GM18951 (cell line): Measurements from ENCODE around the gene CCT4.
A peak's percentile ranks its signal among the peaks of the same experiment; 100 is the strongest.

Experiments used
- POLR2A ChIP-seq: IDR thresholded peaks from 4 replicates; pipeline ENCODE4 v1.6.1; 2011; ENCODE audit warnings: mild to moderate bottlenecking; ENCODE audit not compliant: insufficient read length, insufficient read depth; ENCODE audit errors: extremely low read depth
- in situ Hi-C: fragments of 300-500 bp; cut with MboI; formaldehyde crosslinking; loops from one replicate; pipeline ENCODE4 v1.12.0; 2022; ENCODE audit warnings: low sequenced_read_pairs, mixed read lengths, inconsistent platforms; ENCODE audit not compliant: unreplicated experiment

Gene CCT4, protein sequence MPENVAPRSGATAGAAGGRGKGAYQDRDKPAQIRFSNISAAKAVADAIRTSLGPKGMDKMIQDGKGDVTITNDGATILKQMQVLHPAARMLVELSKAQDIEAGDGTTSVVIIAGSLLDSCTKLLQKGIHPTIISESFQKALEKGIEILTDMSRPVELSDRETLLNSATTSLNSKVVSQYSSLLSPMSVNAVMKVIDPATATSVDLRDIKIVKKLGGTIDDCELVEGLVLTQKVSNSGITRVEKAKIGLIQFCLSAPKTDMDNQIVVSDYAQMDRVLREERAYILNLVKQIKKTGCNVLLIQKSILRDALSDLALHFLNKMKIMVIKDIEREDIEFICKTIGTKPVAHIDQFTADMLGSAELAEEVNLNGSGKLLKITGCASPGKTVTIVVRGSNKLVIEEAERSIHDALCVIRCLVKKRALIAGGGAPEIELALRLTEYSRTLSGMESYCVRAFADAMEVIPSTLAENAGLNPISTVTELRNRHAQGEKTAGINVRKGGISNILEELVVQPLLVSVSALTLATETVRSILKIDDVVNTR

GRCh38 chr2:61888267-61889055 is at the start of gene CCT4:
Gene CCT4, minus strand, starts transcription at chr2:61888656. Its CDS starts 149 bp downstream, at chr2:61888507.
- in situ Hi-C loops = no loop called here

GRCh38 chr2:61937886-61938285 is 49.4 kb upstream of the CCT4 start:
- in situ Hi-C loops = no loop called here
- TF ChIP-seq POLR2A = no peak

More at GRCh38 chr2:61888267-61889055, at the start of gene CCT4:
- TF ChIP-seq POLR2A = peak; percentile 92

GRCh38 chr2:61937098-61937497 is 48.6 kb upstream of the CCT4 start:
- in situ Hi-C loops = no loop called here

DNA sequence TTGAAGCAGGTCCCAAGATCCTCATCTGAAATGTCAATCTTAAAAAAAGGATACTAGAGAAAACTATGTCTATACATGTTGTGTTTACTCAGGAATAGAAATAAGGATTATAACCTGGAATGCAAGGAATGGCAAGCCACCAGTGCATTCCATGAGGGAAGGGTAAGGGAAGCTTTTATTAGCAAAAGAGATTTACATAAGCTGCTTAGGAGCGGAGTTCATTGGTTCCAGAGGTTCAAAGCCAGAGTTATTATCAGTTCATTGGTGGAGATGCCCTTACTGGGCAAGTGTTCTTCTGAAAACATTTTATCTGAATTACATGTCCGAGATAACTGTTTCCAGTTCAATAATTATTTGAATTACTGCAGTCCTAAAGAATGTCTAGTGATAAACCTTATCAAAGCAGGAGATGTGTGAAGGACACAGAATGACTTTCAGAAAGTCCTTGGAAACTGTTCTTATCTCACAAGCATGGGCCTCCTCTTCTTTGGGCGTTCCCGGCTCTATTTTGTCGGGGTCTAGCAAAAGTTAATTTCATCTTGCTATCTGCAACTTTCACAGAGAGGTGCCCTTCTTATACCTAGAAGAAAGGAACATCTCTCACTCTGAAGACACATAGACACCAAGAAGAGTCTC is 40.5 kb upstream of the CCT4 start:
- in situ Hi-C loops = no loop called here
- no peak for TF ChIP-seq POLR2A

More at GRCh38 chr2:61937098-61937497, 48.6 kb upstream of the CCT4 start:
- TF ChIP-seq POLR2A = no peak

GRCh38 chr2:61926531-61927477 is 38.3 kb upstream of the CCT4 start:
- no peak for TF ChIP-seq POLR2A
- in situ Hi-C loops = no loop called here

DNA sequence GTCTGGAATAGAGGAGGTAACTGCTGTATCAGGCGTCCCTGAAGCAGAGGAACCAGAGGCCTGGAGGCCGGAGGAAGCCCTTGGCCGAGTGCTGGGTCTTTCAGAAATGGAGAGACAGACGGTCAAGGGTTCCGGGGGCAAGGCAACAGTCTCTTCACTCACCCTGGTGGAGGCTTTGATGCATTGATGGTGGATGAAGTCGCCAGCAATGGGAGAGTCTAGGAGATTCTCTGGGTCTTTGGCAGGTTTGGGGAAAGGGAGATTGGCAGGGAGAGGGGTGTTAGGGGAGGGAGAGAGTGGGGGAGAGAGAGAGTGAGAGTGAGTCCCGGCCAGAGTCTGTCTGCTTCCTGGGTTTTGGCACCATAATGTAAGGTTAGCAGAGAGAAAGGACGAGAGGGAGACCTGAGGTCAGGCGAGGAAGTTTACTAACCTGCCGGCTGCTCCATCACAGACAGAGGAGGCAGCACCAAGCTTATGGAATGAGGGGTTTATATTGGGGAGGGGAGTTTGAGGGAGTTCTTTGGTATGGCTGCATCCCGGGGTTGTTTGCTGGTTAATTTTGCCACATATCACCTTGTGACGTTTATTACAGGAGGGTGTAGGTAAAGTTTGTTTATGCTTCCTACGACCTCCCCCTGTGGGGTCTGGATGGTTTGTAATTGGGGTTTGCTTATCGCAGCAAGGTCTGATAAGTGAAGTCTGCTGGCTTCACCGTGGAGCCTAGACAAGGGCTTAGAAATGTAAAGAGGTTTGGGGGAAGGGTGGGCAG is 36.6 kb upstream of the CCT4 start:
- in situ Hi-C loops = loop anchor here (25.0 kb wide), 1 partner anchor 837 kb away; no protein-coding TSS in a partner anchor
- TF ChIP-seq POLR2A = no peak

GRCh38 chr2:61922714-61923113 is 34.3 kb upstream of the CCT4 start:
- TF ChIP-seq POLR2A = no peak
- in situ Hi-C loops = loop anchor here (25.0 kb wide), 1 partner anchor 840 kb away; no protein-coding TSS in a partner anchor

DNA sequence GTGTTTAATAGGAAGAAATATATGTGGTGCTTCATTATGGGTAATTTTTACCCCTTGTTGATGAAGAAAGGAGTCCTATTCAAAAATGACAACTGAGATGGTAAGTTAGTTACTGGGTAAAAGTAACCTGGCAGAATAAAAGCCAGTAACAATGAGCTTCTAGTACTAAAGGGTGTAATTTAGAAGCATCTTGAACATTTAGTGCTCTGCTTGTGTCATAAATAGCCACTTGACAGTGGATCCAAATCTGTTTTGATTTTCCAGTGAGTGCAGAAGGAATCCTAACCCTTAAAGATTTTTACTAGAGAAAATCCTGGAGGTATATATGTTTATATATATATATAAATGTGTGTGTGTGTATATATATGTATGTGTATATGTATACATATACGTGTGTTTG is 32.1 kb upstream of the CCT4 start:
- TF ChIP-seq POLR2A = no peak
- in situ Hi-C loops = loop anchor here (25.0 kb wide), 1 partner anchor 842 kb away; no protein-coding TSS in a partner anchor

- in situ Hi-C loops = loop anchor here (5.0 to 25.0 kb wide), 2 partner anchors 498 to 848 kb away; no protein-coding TSS in a partner anchor
These were observed 26.3 kb upstream of the CCT4 start for GRCh38 chr2:61914794-61915193.

- in situ Hi-C loops = loop anchor here (25.0 kb wide), 1 partner anchor 851 kb away; no protein-coding TSS in a partner anchor
- no peak for TF ChIP-seq POLR2A
These were observed 23.1 kb upstream of the CCT4 start for GRCh38 chr2:61911510-61911909.

GRCh38 chr2:61910603-61911002 is 22.1 kb upstream of the CCT4 start:
- no peak for TF ChIP-seq POLR2A
- in situ Hi-C loops = loop anchor here (25.0 kb wide), 1 partner anchor 852 kb away; no protein-coding TSS in a partner anchor

GRCh38 chr2:61909116-61909515 is 20.7 kb upstream of the CCT4 start:
- TF ChIP-seq POLR2A = no peak
- in situ Hi-C loops = loop anchor here (25.0 kb wide), 1 partner anchor 853 kb away; no protein-coding TSS in a partner anchor
